PC-9 (cell line): ENCODE measurements around the gene FICD. TPM values are rescaled to one million over a fixed set of nuclear protein-coding genes. Genes with fewer than 3 reads are reported as not detected.

Source experiments
- BruUV-seq: library from RNA; stranded (reverse); fragments of 400-500 nt; replicated peaks from 2 replicates; lab custom pipeline; 2021; lab: Mats Ljungman, UMichigan
- CTCF ChIA-PET: fragments of 300-600 bp; sonication (Branson Sonifier 250); formaldehyde crosslinking; loops from one replicate; lab custom pipeline; 2022; ENCODE audit warnings: antibody characterized with exemption; lab: Charles Lee
- POLR2A ChIA-PET: fragments of 300-600 bp; sonication (Branson Sonifier 250); formaldehyde crosslinking; loops from one replicate; lab custom pipeline; 2022; ENCODE audit warnings: antibody characterized with exemption; ENCODE audit not compliant: unreplicated experiment; lab: Charles Lee
- DNase-seq, 2 experiments: peaks; one replicate each; pipeline versions ENCODE4 v3.0.0 to v3.0.0-alpha.2; 2015 to 2022; ENCODE audit warnings: mixed read lengths in 1 of 2
- H2AFZ ChIP-seq: fragments of 200-600 bp; sonication (generic); 2 replicates; pipeline ENCODE4 v1.8.1; 2017; ENCODE audit warnings: antibody characterized with exemption
- H3F3A ChIP-seq: fragments of 200-600 bp; sonication (generic); 2 replicates; pipeline ENCODE4 v1.8.1; 2017; ENCODE audit warnings: antibody characterized with exemption, mild to moderate bottlenecking, low read depth; ENCODE audit not compliant: insufficient read depth
- H3K27ac ChIP-seq: fragments of 200-600 bp; sonication (generic); 2 replicates; pipeline ENCODE4 v1.6.1; 2016; ENCODE audit warnings: mixed run types
- H3K27me3 ChIP-seq: fragments of 200-600 bp; sonication (generic); 2 replicates; pipeline ENCODE4 v1.6.1; 2016; ENCODE audit warnings: low read depth, mixed run types; ENCODE audit not compliant: insufficient read depth
- H3K36me3 ChIP-seq: fragments of 200-600 bp; sonication (generic); 2 replicates; pipeline ENCODE4 v1.6.1; 2016; ENCODE audit warnings: low read depth, mixed run types
- H3K4me1 ChIP-seq: fragments of 200-600 bp; sonication (generic); replicated peaks from 2 replicates; pipeline ENCODE4 v1.6.1; 2016; ENCODE audit warnings: mixed run types; ENCODE audit not compliant: insufficient read depth
- H3K4me2 ChIP-seq: fragments of 200-600 bp; sonication (generic); 2 replicates; pipeline ENCODE4 v1.6.1; 2017; ENCODE audit warnings: mixed run types
- H3K4me3 ChIP-seq: fragments of 200-600 bp; sonication (generic); 2 replicates; pipeline ENCODE4 v1.6.1; 2016; ENCODE audit warnings: mixed run types
- H3K79me2 ChIP-seq: fragments of 200-600 bp; sonication (generic); 2 replicates; pipeline ENCODE4 v1.6.1; 2017; ENCODE audit warnings: low read depth, mixed run types
- H3K9me2 ChIP-seq: fragments of 200-600 bp; sonication (generic); 2 replicates; pipeline ENCODE4 v1.8.1; 2017; ENCODE audit warnings: mild to moderate bottlenecking; ENCODE audit not compliant: insufficient read depth
- H3K9me3 ChIP-seq: fragments of 200-600 bp; sonication (generic); 2 replicates; pipeline ENCODE4 v1.8.1; 2016; ENCODE audit warnings: low read depth; ENCODE audit not compliant: insufficient read depth
- H4K20me1 ChIP-seq: fragments of 200-600 bp; sonication (generic); 2 replicates; pipeline ENCODE4 v1.8.1; 2017; ENCODE audit not compliant: insufficient read depth
- EZH2 ChIP-seq: fragments of 200-600 bp; sonication (generic); IDR thresholded peaks from 2 replicates; pipeline ENCODE4 v1.8.0; 2017; ENCODE audit warnings: antibody characterized with exemption, low read depth
- intact Hi-C: fragments of 100-400 bp; cut with micrococcal nuclease; formaldehyde crosslinking; loops from one replicate; pipeline ENCODE4 v1.10.0; 2022; ENCODE audit not compliant: unreplicated experiment
- total RNA-seq: library from RNA; stranded (reverse); gene quantifications from 2 replicates; pipeline ENCODE4 v1.2.3, GENCODE V29; 2021
- TF ChIP-seq, protein P1 (sequence below): fragments of 200-600 bp; sonication (generic); conservative IDR thresholded peaks from 2 replicates; pipeline ENCODE4 v1.6.1; 2017; ENCODE audit warnings: mixed run types, antibody characterized with exemption, mild to moderate bottlenecking, moderate library complexity

FICD gene
- total RNA-seq, 1 experiment from 2014 or later: 1.9 TPM

GRCh38 chr12:108517288-108518100 lies 2.4 kb downstream of the FICD start:
- Histone ChIP-seq H3K27ac (no peak overlapping the region), H3F3A (peaks cover 17% of the 10 kb centered on the region; the same call in 1 of the 2 replicates), H3K4me1 (peaks cover 11% of the 10 kb centered on the region; the same call in 1 of the 2 replicates), H3K36me3 (peaks cover 4% of the 10 kb centered on the region), H3K9me3 (no peaks in the 10 kb centered on the region), H2AFZ (no peak overlapping the region), H3K79me2 (no peaks in the 10 kb centered on the region; the same call in 1 of the 2 replicates), H3K4me3 (no peak overlapping the region), H3K4me2 (no peak overlapping the region), H3K9me2 (no peaks in the 10 kb centered on the region), H4K20me1 (peaks cover 7% of the 10 kb centered on the region; the same call in 1 of the 2 replicates), H3K27me3 (no peaks in the 10 kb centered on the region)
- TF ChIP-seq, protein P1, sequence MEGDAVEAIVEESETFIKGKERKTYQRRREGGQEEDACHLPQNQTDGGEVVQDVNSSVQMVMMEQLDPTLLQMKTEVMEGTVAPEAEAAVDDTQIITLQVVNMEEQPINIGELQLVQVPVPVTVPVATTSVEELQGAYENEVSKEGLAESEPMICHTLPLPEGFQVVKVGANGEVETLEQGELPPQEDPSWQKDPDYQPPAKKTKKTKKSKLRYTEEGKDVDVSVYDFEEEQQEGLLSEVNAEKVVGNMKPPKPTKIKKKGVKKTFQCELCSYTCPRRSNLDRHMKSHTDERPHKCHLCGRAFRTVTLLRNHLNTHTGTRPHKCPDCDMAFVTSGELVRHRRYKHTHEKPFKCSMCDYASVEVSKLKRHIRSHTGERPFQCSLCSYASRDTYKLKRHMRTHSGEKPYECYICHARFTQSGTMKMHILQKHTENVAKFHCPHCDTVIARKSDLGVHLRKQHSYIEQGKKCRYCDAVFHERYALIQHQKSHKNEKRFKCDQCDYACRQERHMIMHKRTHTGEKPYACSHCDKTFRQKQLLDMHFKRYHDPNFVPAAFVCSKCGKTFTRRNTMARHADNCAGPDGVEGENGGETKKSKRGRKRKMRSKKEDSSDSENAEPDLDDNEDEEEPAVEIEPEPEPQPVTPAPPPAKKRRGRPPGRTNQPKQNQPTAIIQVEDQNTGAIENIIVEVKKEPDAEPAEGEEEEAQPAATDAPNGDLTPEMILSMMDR: no peak
- TF ChIP-seq EZH2: no peak
- no TSS peak for BruUV-seq
- intact Hi-C loops: loop anchor here (10.0 kb wide), 1 partner anchor 97 kb away; no protein-coding TSS in a partner anchor
- DNase-seq: no peak
- ChIA-PET POLR2A (no interaction called here), CTCF (no interaction called here)

GRCh38 chr12:108518101-108518715 lies 3.1 kb downstream of the FICD start:
- Histone ChIP-seq H3K27ac (no peak overlapping the region), H3K79me2 (no peaks in the 10 kb centered on the region; the same call in 1 of the 2 replicates), H4K20me1 (peaks cover 7% of the 10 kb centered on the region; the same call in 1 of the 2 replicates), H3K9me3 (no peaks in the 10 kb centered on the region), H3F3A (peaks cover 17% of the 10 kb centered on the region; the same call in 1 of the 2 replicates), H2AFZ (no peak overlapping the region), H3K4me1 (peaks cover 11% of the 10 kb centered on the region; the same call in 1 of the 2 replicates), H3K9me2 (no peaks in the 10 kb centered on the region), H3K4me2 (no peak overlapping the region), H3K36me3 (peaks cover 4% of the 10 kb centered on the region), H3K27me3 (no peaks in the 10 kb centered on the region), H3K4me3 (no peak overlapping the region)
- intact Hi-C loops: loop anchor here (10.0 kb wide), 1 partner anchor 97 kb away; no protein-coding TSS in a partner anchor
- BruUV-seq: no TSS peak
- TF ChIP-seq EZH2: no peak
- TF ChIP-seq, protein P1: no peak
- DNase-seq: no peak
- CTCF ChIA-PET: no interaction called here
- POLR2A ChIA-PET: no interaction called here

GRCh38 chr12:108518716-108519496 lies 3.8 kb downstream of the FICD start:
- no peaks in the 10 kb centered on the region for H3K27me3 ChIP-seq
- peaks cover 17% of the 10 kb centered on the region; the same call in 1 of the 2 replicates for H3F3A ChIP-seq
- H4K20me1 ChIP-seq: peaks cover 7% of the 10 kb centered on the region; the same call in 1 of the 2 replicates
- intact Hi-C loops: loop anchor here (10.0 kb wide), 1 partner anchor 96 kb away; no protein-coding TSS in a partner anchor
- H3K4me2 ChIP-seq: no peak overlapping the region
- POLR2A ChIA-PET: no interaction called here
- no peak overlapping the region for H3K27ac ChIP-seq
- H3K9me2 ChIP-seq: no peaks in the 10 kb centered on the region
- no TSS peak for BruUV-seq
- peaks cover 5% of the 10 kb centered on the region for H3K36me3 ChIP-seq
- no peaks in the 10 kb centered on the region; the same call in 1 of the 2 replicates for H3K79me2 ChIP-seq
- TF ChIP-seq EZH2: no peak
- TF ChIP-seq, protein P1: no peak
- H3K9me3 ChIP-seq: no peaks in the 10 kb centered on the region
- no peak overlapping the region for H3K4me3 ChIP-seq
- H2AFZ ChIP-seq: no peak overlapping the region
- H3K4me1 ChIP-seq: peaks cover 11% of the 10 kb centered on the region; the same call in 1 of the 2 replicates
- CTCF ChIA-PET: interaction anchor here (0.5 kb wide), 1 partner anchor 31 kb away, joined by 14 read pairs; no protein-coding TSS in a partner anchor
- DNase-seq: no peak
